Testis (tissue), 2 donors: ENCODE results near the gene SMCO1.

Experiments used
- CTCF ChIP-seq, 3 experiments: fragments of 450-650 bp in 2 of 3; fragments of 200-600 bp in 1 of 3; sonication (generic) in 1 of 3; IDR thresholded peaks; one replicate each; pipeline ENCODE4 v1.5.1; 2016 to 2019; ENCODE audit warnings: antibody characterized with exemption in 3 of 3, mild to moderate bottlenecking in 2 of 3, moderate library complexity in 1 of 3
- POLR2A ChIP-seq: fragments of 450-650 bp; IDR thresholded peaks from one replicate; pipeline ENCODE4 v1.6.1; 2017; ENCODE audit warnings: antibody characterized with exemption, mild to moderate bottlenecking, moderate library complexity

DNA sequence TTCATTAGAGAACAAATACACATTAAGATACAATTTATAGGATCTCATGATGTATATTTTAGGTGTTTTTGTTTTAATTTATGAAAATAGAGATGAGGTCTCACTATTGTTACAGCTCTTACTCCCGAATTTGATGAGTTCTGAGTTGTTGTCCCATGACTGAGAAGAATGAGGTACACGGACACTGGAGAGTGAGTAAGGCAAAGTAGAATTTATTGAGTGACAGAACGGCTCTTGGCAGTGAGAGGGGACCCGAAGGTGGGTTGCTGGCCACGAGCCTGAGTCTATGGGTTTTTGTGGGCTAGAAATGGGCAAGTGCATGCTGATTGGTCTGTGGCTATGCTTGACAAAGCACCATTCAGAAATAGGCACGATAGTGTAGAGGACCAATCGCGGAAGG lies 8.5 kb downstream of the SMCO1 start:
- TF ChIP-seq CTCF (IDR thresholded peaks at IDR 0.05): no peak
- no peak for TF ChIP-seq POLR2A
